Activated naive CD8-positive, alpha-beta T cell (primary cell): ENCODE data around the gene ITPKB.
A peak's percentile ranks its signal among the peaks of the same experiment; 100 is the strongest.
"Not testable (repeated sequence)": the region's sequence is repeated elsewhere in the genome, so short reads cannot be mapped to it uniquely, and the experiment has no call there.

ENCODE experiments used
- H3K27ac Mint-ChIP-seq: one replicate; pipeline ENCODE4 v1.8.0; 2021; ENCODE audit warnings: mixed read lengths
- H3K27me3 Mint-ChIP-seq: one replicate; pipeline ENCODE4 v1.8.0; 2021; ENCODE audit warnings: mixed read lengths
- H3K36me3 Mint-ChIP-seq: one replicate; pipeline ENCODE4 v1.8.0; 2021; ENCODE audit warnings: mixed read lengths
- H3K4me1 Mint-ChIP-seq: one replicate; pipeline ENCODE4 v1.8.0; 2021; ENCODE audit warnings: low read depth, mixed read lengths
- H3K4me3 Mint-ChIP-seq: one replicate; pipeline ENCODE4 v1.8.0; 2021; ENCODE audit warnings: mild to moderate bottlenecking, mixed read lengths
- H3K9me3 Mint-ChIP-seq: one replicate; pipeline ENCODE4 v1.8.0; 2021; ENCODE audit warnings: low read depth, mixed read lengths

ITPKB gene

DNA sequence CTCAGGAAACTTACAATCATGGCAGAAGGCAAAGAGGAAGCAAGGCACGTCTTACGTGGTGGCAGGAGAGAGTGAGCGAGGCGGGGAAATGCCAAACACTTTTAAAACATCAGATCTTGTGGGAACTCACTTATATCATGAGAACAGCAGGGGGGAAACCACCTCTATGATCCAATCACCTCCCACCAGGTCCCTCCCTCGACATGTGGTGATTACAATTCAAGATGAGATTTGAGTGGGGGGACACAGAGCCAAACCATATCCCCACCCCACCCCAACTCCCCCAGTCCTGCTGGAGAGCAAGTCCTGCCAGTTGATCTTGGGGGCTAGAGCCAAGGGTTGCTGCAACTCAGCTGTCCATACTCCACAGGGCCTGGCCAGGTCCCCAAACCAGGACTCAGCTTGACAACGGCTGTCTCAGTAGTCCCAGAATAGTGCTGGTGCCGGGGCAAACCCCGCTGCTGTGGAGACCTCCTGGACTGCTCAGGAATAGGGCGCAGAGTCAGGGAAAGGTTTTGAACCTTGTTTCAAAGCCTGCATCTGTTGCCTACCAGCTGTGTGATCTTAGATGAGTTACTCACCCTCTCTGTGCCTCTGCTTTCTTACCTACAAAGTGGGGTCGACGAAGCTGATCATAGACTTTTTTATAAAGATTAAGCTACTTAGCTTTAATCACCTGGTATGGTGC, 111.0 kb downstream of the ITPKB start:
- peaks cover 44% of the 10 kb centered on the region for H3K4me1 Mint-ChIP-seq
- no peaks in the 10 kb centered on the region for H3K9me3 Mint-ChIP-seq
- H3K4me3 Mint-ChIP-seq = peak overlapping the region; percentile 55
- peaks cover 6% of the 10 kb centered on the region for H3K36me3 Mint-ChIP-seq
- no peaks in the 10 kb centered on the region for H3K27me3 Mint-ChIP-seq
- peak overlapping the region; percentile 95 for H3K27ac Mint-ChIP-seq

- Mint-ChIP-seq H3K4me3 (peak overlapping the region; percentile 55), H3K27me3 (no peaks in the 10 kb centered on the region), H3K27ac (peak overlapping the region; percentile 95), H3K9me3 (no peaks in the 10 kb centered on the region), H3K4me1 (peaks cover 36% of the 10 kb centered on the region), H3K36me3 (peaks cover 4% of the 10 kb centered on the region)
Observed at GRCh38 chr1:226627050-226627755, 111.9 kb downstream of the ITPKB start.

DNA sequence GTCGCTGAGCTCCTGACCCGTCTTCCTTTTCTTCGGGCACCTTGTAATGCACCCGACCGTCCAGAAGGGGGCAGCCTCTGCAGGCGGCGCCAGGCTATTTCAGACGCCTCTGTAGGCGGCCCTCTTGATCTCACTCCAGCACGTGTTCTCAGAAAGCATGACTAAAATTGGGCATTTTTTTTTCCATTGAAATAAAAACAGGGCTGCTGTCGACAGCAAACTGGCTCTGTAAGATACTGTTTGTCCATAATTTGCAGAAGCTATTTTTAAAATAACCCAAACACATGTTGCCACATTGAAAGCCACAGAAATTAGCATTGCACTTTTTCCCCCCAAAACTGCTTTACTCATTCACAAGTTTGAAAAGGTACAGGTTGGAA, 112.5 kb downstream of the ITPKB start:
- Mint-ChIP-seq H3K4me3 (peak overlapping the region; percentile 55), H3K27me3 (no peaks in the 10 kb centered on the region), H3K4me1 (peaks cover 31% of the 10 kb centered on the region), H3K36me3 (peaks cover 5% of the 10 kb centered on the region), H3K27ac (peak overlapping the region; percentile 95), H3K9me3 (no peaks in the 10 kb centered on the region)

- H3K27me3 Mint-ChIP-seq = no peaks in the 10 kb centered on the region
- peak overlapping the region; percentile 55 for H3K4me3 Mint-ChIP-seq
- peak overlapping the region; percentile 95 for H3K27ac Mint-ChIP-seq
- H3K4me1 Mint-ChIP-seq = peaks cover 30% of the 10 kb centered on the region
- H3K36me3 Mint-ChIP-seq = peaks cover 6% of the 10 kb centered on the region
- H3K9me3 Mint-ChIP-seq = no peaks in the 10 kb centered on the region
Observed at GRCh38 chr1:226625832-226626576, 113.1 kb downstream of the ITPKB start.

GRCh38 chr1:226625326-226625725, 113.8 kb downstream of the ITPKB start:
- peak overlapping the region; percentile 5 for H3K27ac Mint-ChIP-seq
- H3K4me3 Mint-ChIP-seq = no peak overlapping the region
- H3K9me3 Mint-ChIP-seq = no peaks in the 10 kb centered on the region
- H3K27me3 Mint-ChIP-seq = no peaks in the 10 kb centered on the region
- H3K36me3 Mint-ChIP-seq = peaks cover 6% of the 10 kb centered on the region
- H3K4me1 Mint-ChIP-seq = peaks cover 30% of the 10 kb centered on the region

DNA sequence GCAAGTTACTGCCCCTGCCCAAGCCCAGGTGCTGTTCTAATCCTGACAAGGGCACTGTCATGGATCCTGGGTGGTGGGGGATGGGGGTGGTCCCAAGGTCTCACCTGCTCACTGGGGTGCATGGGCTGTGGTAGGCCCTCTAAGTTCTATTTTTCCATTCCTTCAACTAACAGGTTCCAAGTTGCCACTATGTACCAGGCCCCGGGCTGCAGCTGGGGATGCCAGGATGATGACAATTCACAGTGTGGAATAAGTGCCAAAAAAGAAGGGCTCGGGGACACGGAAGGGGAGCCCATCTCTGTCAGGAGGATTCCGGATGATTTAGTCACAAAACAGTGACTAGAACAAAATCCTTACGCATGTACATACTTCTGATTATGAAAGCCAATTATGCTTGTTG, 114.6 kb downstream of the ITPKB start:
- Mint-ChIP-seq H3K36me3 (peaks cover 6% of the 10 kb centered on the region), H3K4me3 (no peak overlapping the region), H3K9me3 (no peaks in the 10 kb centered on the region), H3K27me3 (no peaks in the 10 kb centered on the region), H3K27ac (no peak overlapping the region), H3K4me1 (peaks cover 30% of the 10 kb centered on the region)

- H3K36me3 Mint-ChIP-seq = peaks cover 3% of the 10 kb centered on the region
- H3K27me3 Mint-ChIP-seq = no peaks in the 10 kb centered on the region
- no peak overlapping the region for H3K4me3 Mint-ChIP-seq
- no peaks in the 10 kb centered on the region for H3K9me3 Mint-ChIP-seq
- H3K4me1 Mint-ChIP-seq = peaks cover 12% of the 10 kb centered on the region
- H3K27ac Mint-ChIP-seq = no peak overlapping the region
Observed at GRCh38 chr1:226622012-226622411, 117.1 kb downstream of the ITPKB start.

- no peaks in the 10 kb centered on the region for H3K27me3 Mint-ChIP-seq
- no peak overlapping the region for H3K27ac Mint-ChIP-seq
- peaks cover 3% of the 10 kb centered on the region for H3K36me3 Mint-ChIP-seq
- no peaks in the 10 kb centered on the region for H3K4me1 Mint-ChIP-seq
- no peaks in the 10 kb centered on the region for H3K9me3 Mint-ChIP-seq
- H3K4me3 Mint-ChIP-seq = no peak overlapping the region
Observed at GRCh38 chr1:226619031-226619430, 120.1 kb downstream of the ITPKB start.

DNA sequence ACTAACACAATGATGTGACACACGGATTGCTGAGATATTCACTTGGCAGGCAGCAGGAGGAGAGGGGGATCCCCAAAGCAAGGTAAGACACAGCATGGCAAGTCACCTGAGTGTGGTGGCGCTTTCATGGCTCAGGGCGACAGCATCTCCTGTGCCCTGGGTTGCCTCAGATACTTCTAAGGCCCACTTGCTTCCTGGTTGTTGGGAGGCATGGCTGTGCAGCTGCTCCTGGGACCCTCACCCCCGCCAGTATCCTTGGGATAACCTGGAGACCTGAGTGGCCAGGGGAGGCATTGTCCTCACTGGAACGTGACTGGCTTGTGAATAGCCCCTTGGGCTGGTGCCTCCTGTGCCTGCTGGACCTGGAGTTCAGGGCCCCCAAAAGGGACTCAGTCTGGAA, 120.7 kb downstream of the ITPKB start:
- Mint-ChIP-seq H3K36me3 (peaks cover 3% of the 10 kb centered on the region), H3K27me3 (no peaks in the 10 kb centered on the region), H3K27ac (no peak overlapping the region), H3K4me3 (no peak overlapping the region), H3K4me1 (no peaks in the 10 kb centered on the region), H3K9me3 (no peaks in the 10 kb centered on the region)

DNA sequence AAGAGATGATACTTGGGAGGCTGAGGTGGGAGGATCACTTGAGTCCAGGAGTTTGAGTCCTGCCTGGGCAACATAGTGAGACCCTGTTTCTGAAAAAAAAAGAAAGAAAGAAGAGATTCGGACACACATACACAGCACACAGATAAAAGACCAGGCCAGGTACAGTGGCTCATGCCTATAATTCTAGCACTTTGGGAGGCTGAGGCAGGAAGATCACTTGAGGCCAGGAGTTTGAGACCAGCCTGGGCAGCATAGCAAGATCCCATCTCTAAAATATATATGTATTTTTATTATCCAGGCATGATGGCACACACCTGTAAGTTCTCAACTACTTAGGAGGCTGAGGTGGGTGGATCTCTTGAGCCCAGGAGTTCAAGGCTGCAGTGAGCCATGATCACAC, 121.4 kb downstream of the ITPKB start:
- not testable (repeated sequence) for H3K4me3 Mint-ChIP-seq

GRCh38 chr1:226617109-226617508, 122.0 kb downstream of the ITPKB start:
- Mint-ChIP-seq H3K36me3 (peaks cover 3% of the 10 kb centered on the region), H3K4me1 (no peaks in the 10 kb centered on the region), H3K27ac (no peak overlapping the region), H3K4me3 (no peak overlapping the region), H3K9me3 (no peaks in the 10 kb centered on the region), H3K27me3 (no peaks in the 10 kb centered on the region)

More for the DNA sequence above, 121.4 kb downstream of the ITPKB start:
- not testable (repeated sequence) for H3K36me3 Mint-ChIP-seq, H3K27me3 Mint-ChIP-seq, H3K9me3 Mint-ChIP-seq, H3K4me1 Mint-ChIP-seq, H3K27ac Mint-ChIP-seq

DNA sequence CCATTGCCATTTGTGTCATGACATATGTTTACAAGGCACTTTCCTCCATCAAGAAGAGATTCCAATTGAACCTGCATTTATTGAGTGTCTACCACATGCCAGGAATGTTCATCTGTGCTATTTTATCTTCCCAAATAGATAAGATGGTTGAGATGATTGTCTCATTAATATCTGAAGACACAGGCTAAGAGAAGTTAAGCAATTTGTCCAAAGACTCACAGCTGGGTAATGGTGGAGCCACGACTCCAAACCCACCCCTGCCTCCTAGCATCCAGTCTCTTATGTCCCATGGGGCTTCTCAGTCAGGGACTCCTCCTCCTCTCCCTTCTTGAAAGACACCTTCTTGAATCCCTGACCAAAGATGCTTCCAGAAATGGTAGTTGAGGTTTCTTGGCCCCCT, 122.4 kb downstream of the ITPKB start:
- H3K4me1 Mint-ChIP-seq = no peaks in the 10 kb centered on the region
- no peak overlapping the region for H3K4me3 Mint-ChIP-seq
- no peaks in the 10 kb centered on the region for H3K27me3 Mint-ChIP-seq
- no peaks in the 10 kb centered on the region for H3K9me3 Mint-ChIP-seq
- H3K27ac Mint-ChIP-seq = no peak overlapping the region
- peaks cover 2% of the 10 kb centered on the region for H3K36me3 Mint-ChIP-seq

GRCh38 chr1:226615876-226616275, 123.2 kb downstream of the ITPKB start:
- Mint-ChIP-seq H3K4me1 (no peaks in the 10 kb centered on the region), H3K27ac (no peak overlapping the region), H3K9me3 (no peaks in the 10 kb centered on the region), H3K36me3 (no peaks in the 10 kb centered on the region), H3K4me3 (no peak overlapping the region), H3K27me3 (no peaks in the 10 kb centered on the region)

DNA sequence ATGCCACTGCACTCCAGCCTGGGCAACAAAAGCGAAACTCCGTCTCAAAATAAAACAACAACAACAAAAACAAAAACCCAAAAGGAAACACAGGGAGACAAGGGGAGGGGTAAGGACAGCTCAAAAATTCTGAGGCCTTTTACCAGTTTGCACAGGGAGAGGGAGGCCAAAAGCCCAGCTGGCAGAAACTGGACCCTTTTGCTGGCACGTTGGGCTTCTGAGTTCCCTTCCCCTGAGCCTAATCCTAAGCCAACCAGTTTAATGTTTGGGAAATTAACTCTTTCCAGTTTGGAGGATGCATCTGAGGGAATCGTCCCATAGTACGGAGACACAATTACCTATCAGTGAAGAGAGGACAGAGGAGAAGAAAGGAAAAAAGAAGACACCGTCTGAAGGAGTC, 127.1 kb downstream of the ITPKB start:
- H3K4me1 Mint-ChIP-seq, H3K27ac Mint-ChIP-seq, H3K36me3 Mint-ChIP-seq, H3K27me3 Mint-ChIP-seq, H3K9me3 Mint-ChIP-seq, H3K4me3 Mint-ChIP-seq: not testable (repeated sequence)

GRCh38 chr1:226611301-226611700, 127.8 kb downstream of the ITPKB start:
- no peaks in the 10 kb centered on the region for H3K9me3 Mint-ChIP-seq
- no peaks in the 10 kb centered on the region for H3K36me3 Mint-ChIP-seq
- no peaks in the 10 kb centered on the region for H3K27me3 Mint-ChIP-seq
- H3K4me3 Mint-ChIP-seq = no peak overlapping the region
- H3K27ac Mint-ChIP-seq = no peak overlapping the region
- H3K4me1 Mint-ChIP-seq = no peaks in the 10 kb centered on the region
